ENCODE measurements around the gene PARD6B. TPM values are rescaled to one million over a fixed set of nuclear protein-coding genes. Genes with fewer than 3 reads are reported as not detected.

The PARD6B gene, protein sequence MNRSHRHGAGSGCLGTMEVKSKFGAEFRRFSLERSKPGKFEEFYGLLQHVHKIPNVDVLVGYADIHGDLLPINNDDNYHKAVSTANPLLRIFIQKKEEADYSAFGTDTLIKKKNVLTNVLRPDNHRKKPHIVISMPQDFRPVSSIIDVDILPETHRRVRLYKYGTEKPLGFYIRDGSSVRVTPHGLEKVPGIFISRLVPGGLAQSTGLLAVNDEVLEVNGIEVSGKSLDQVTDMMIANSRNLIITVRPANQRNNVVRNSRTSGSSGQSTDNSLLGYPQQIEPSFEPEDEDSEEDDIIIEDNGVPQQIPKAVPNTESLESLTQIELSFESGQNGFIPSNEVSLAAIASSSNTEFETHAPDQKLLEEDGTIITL
- 9.0 and 19.6 TPM in 2 replicates for total RNA-seq

DNA sequence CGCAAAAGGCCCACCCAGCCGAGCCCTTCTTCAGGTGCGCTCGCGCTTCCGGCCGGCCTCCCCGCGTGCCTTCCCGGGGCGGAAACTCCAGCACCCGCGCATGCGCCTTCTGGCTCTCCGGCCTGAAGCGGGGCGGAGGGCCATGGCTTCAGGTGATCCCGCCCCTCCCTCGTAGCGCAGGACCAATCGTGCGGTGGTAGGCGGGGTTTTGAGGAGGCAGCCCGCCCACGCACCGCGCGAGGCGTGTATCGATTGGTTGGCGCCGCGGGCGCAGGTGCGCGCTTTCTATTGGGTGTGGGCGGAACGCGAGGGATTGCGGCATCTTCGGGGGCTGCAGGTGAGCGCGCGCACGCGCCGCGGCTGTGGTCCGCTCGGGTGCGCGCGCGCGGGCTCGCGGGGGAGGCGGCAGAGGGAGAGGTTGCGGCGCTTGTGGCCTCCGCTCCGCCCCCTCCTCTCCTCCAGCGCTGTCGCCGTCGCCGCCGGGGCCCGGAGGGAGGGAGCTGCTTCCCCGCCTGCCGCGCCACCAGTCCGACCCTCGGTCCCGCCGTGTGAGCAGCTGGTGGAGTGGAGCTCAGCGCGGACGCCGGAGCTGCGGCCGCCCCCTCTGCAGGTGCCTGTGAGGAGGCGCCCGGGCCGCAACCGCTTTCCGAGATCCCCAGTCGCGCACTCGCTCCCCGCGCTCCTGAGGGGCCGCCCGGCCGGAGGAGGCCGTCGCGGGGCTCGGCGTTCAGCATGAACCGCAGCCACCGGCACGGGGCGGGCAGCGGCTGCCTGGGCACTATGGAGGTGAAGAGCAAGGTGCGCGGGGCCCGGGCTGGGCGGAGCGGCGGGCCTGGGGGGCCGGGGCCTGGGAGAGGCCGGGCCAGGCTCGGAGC is at the start of gene PARD6B:
Gene PARD6B, plus strand, starts transcription at position 526 of the 875 bp plus-strand sequence. Its CDS starts 207 bp downstream, at position 733.

DNA sequence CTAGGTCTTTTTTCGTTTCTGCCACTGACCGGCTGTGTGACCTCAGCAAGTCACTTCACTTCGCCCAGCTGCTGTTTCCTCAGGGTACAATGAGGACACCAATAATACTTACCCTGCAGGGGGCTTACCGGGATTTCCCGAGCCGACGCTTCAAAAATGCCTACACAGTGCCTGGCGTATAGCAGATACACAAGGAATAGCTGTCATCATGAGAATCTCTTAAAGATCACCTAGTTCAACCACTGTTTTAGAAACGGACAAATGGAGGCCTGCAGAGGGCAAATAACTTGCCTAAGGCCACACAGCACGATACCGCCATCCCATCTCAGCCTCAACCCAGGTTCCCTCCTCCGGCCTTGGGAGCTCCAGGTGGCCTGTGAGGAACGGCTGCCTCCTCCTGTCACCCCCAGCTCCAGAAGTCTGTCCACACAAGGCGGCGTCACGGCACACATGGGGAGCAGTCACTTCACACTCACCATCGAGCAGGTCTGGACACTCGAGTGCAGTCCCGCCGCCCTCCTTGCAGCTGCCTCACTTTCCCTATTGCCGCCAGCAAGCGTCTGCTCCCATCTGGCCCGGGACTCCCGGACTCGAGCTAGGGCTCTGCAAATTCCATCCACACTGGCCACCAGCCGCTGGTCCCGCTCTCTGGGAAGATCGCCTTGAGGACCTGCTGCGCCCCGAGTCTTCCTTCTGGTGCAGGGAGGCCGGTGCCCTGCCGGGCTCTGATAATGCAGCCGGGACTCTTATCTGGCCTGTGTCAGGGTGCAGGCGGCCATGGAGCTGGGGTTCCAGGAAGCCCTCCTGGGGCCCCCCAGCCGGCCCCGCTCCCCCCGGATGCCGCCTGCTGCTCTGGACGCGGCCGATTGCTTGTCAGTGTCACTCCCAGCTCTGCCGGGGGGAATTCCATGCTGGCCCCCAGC is 40.5 kb upstream of the PARD6B start, which contains the start of gene RIPOR3:
Gene RIPOR3, minus strand, starts transcription at position 893 of the 923 bp plus-strand sequence. Its CDS starts 414 bp downstream, at position 479.

GRCh38 chr20:50794846-50795634 is 63.7 kb downstream of the PARD6B start, which contains the start of gene BCAS4:
BCAS4 (plus strand) TSS chr20:50795061; CDS start chr20:50795084, 23 bp downstream.

Other genes with a start within 250 kb of the PARD6B start
- 21.6 and 31.7 TPM in 2 replicates for gene PTPN1, start 221.2 kb upstream of the PARD6B start, total RNA-seq
- gene RIPOR3, start 40.0 kb upstream of the PARD6B start, total RNA-seq: 0.22 and 0.39 TPM in 2 replicates
- 5.1 and 10.3 TPM in 2 replicates for gene BCAS4, start 63.5 kb downstream of the PARD6B start, total RNA-seq
- 27.2 and 33.4 TPM in 2 replicates for gene ADNP, start 199.9 kb downstream of the PARD6B start, total RNA-seq
- gene DPM1, start 227.0 kb downstream of the PARD6B start, total RNA-seq: 35.3 and 53.2 TPM in 2 replicates
- 9.4 and 14.4 TPM in 2 replicates for gene MOCS3, start 227.2 kb downstream of the PARD6B start, total RNA-seq